ENCODE results near the gene BEX1.
"Not testable (repeated sequence)": the region's sequence is repeated elsewhere in the genome, so short reads cannot be mapped to it uniquely, and the experiment has no call there.

The BEX1 gene

DNA sequence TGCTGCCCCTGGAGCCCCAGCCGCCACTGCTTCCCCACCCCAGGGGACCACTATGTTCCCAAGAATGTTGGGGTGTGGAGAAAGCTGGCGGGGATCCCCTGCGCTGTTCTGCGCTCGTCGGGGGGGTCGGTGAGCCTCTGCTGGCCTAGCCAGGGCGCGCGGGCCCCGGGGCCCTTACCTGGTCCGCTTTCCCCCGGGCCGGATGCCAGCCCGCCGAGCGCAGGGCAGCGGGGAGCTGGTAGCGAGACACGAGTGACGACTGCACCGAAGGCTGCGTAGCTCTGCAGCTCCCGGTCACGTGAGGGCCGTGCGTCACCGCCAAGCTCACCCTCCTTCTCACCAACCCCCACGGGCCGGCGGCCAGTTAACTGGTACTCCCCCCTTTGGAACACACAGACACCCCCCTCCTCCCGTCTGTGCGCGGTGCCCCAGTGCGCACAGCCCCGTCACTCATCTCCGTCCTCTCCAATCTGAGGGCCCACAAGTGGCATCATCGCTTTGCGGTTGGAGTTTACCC, at the start of gene BEX1:
Gene BEX1 (minus strand): TSS at position 254 of the 517 bp plus-strand sequence. CDS start 897 bp downstream, outside the sequence.
- Mint-ChIP-seq H3K27me3 (peaks cover 9% of the 10 kb centered on the region), H3K27ac (no peak within 1 kb of the TSS), H3K4me3 (peak within 1 kb of the TSS; percentile 58), H3K9me3 (ENCODE audit: low read depth) (no peaks in the 10 kb centered on the region), H3K36me3 (no peaks in the 10 kb centered on the region), H3K4me1 (ENCODE audit: low read depth) (peaks cover 2% of the 10 kb centered on the region)

DNA sequence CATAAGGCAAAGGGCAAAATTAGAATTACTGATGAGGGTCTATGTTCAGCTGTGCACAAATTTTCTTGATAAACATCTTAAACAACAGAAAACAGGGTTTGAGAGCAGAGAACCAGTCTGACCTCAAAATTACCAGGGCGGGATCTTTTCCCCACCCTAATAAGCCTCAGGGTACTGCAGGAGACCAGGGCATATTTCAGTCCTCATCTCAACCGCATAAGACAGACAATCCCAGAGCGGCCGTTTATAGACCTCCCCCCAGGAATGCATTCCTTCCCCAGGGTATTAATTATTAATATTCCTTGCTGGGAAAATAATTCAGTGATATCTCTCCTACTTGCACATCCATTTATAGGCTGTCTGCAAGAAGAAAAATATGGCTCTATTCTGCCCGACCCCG, 45.5 kb upstream of the BEX1 start:
- H3K4me3 Mint-ChIP-seq; H3K27me3 Mint-ChIP-seq; H3K27ac Mint-ChIP-seq; H3K4me1 Mint-ChIP-seq (ENCODE audit: low read depth); H3K9me3 Mint-ChIP-seq (ENCODE audit: low read depth); H3K36me3 Mint-ChIP-seq: not testable (repeated sequence)

DNA sequence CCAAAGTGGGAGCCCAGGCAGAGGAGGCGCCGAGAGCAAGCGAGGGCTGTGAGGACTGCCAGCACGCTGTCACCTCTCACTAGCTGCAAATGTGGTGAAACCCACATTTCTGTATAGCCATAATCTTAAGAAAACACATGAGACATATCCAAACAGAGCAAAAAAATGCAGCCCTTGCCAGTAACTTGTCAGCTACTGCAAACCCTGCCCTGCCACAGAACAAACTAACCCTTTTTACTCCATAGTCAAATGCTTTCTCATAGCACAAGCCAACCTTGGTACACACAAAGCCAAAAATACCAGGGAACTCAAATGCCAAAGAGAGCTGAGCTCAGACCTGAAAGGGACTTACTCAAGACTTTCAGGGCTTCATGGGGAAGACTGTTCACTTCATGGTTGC, 43.9 kb upstream of the BEX1 start:
- no peak overlapping the region for H3K4me3 Mint-ChIP-seq
- H3K4me1 Mint-ChIP-seq (ENCODE audit: low read depth), result no peaks in the 10 kb centered on the region
- H3K27me3 Mint-ChIP-seq, result no peaks in the 10 kb centered on the region
- no peak overlapping the region for H3K27ac Mint-ChIP-seq
- no peaks in the 10 kb centered on the region for H3K36me3 Mint-ChIP-seq
- no peaks in the 10 kb centered on the region for H3K9me3 Mint-ChIP-seq (ENCODE audit: low read depth)

DNA sequence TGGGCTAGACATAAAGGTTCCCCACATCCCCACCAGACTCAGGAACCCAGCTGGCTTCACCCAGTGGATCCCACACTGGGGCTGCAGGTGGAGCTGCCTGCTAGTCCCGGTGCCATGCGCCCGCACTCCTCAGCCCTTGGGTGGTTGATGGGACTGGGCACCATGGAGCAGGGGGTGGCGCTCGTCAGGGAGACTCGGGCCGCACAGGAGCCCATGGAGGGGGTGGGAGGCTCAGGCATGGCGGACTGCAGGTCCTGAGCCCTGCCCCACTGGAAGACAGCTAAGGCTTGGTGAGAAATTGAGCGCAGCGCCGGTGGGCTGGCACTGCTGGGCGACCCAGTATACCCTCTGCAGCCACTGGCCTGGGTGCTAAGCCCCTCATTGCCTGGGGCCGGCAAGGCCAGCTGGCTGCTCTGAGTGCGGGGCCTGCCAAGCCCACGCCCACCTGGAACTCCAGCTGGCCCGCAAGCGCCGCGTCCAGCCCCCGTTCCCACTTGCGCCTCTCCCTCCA, 43.3 kb upstream of the BEX1 start:
- H3K4me3 Mint-ChIP-seq; H3K9me3 Mint-ChIP-seq (ENCODE audit: low read depth); H3K36me3 Mint-ChIP-seq; H3K27ac Mint-ChIP-seq; H3K27me3 Mint-ChIP-seq; H3K4me1 Mint-ChIP-seq (ENCODE audit: low read depth): not testable (repeated sequence)

DNA sequence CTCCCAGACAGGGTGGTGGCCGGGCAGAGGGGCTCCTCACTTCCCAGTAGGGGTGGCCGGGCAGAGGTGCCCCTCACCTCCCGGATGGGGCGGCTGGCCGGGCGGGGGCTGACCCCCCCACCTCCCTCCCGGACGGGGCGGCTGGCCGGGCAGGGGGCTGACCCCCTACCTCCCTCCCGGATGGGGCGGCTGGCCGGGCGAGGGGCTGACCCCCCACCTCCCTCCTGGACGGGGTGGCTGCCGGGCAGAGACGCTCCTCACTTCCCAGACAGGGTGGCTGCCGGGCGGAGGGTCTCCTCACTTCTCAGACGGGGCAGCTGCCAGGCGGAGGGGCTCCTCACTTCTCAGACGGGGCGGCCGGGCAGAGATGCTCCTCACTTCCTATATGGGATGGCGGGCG, 40.4 kb upstream of the BEX1 start:
- not testable (repeated sequence) for H3K27me3 Mint-ChIP-seq; H3K9me3 Mint-ChIP-seq (ENCODE audit: low read depth); H3K36me3 Mint-ChIP-seq; H3K27ac Mint-ChIP-seq; H3K4me3 Mint-ChIP-seq; H3K4me1 Mint-ChIP-seq (ENCODE audit: low read depth)

DNA sequence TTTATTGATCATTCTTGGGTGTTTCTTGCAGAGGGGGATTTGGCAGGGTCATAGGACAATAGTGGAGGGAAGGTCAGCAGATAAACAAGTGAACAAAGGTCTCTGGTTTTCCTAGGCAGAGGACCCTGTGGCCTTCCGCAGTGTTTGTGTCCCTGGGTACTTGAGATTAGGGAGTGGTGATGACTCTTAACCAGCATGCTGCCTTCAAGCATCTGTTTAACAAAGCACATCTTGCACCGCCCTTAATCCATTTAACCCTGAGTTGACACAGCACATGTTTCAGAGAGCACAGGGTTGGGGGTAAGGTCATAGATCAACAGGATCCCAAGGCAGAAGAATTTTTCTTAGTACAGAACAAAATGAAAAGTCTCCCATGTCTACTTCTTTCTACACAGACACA, 39.9 kb upstream of the BEX1 start:
- H3K4me3 Mint-ChIP-seq; H3K27me3 Mint-ChIP-seq; H3K9me3 Mint-ChIP-seq (ENCODE audit: low read depth); H3K36me3 Mint-ChIP-seq; H3K4me1 Mint-ChIP-seq (ENCODE audit: low read depth); H3K27ac Mint-ChIP-seq: not testable (repeated sequence)

DNA sequence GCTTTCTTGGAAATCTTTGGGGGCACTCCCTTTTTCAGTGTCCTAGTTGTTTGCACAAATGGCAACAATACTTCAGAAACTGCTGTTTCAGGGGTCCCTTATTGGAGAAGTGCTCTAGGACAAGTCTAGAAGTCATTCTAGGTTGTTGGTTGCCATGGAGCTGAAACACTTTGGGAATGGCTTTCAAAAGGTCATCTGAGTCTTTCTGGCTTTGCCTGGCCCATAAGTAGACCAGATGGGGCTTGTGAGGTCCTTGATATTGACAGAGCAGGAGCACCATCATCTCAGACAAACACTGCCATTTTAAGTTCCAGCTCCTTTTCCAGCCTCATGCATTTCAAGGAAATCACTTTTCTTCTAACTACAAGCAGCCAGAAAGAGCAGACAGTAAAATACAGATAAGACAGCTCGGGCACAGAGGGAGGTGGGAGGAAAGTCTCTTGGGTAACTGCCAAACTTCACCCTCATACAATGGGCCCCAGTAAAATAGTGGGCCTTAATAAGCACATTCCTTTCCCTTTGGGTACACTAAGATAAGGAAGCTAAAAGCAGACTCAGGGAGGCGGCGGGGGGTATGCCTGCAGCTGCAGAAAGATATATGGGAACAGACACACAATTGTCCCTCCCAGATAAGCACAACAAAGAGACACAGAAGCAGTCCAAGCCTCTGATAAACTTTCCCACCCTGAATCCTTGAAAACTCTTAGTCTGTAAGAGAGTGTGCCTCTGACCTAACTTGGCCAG, 37.5 kb upstream of the BEX1 start:
- no peaks in the 10 kb centered on the region for H3K4me1 Mint-ChIP-seq (ENCODE audit: low read depth)
- H3K27ac Mint-ChIP-seq, result no peak overlapping the region
- H3K9me3 Mint-ChIP-seq (ENCODE audit: low read depth), result no peaks in the 10 kb centered on the region
- no peak overlapping the region for H3K4me3 Mint-ChIP-seq
- no peaks in the 10 kb centered on the region for H3K36me3 Mint-ChIP-seq
- H3K27me3 Mint-ChIP-seq, result no peaks in the 10 kb centered on the region

DNA sequence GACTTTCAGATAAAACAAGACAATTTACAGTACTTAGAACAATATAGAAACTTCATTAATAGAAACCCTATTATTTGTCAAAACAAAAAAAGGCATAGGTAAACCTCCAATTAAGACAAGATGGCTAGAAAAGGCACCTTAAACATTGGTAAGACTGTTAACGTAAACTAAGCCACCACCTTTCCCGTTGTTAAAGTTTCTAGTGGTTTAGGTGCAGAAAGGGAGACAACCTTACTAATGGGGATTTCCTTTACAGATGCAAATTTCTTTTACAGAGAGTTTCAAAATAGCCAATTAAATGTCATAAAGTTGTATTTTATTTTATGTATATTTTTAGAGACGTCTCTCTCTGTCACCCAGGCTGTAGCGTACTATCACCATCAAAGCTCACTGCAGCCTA, 36.5 kb upstream of the BEX1 start:
- H3K4me1 Mint-ChIP-seq (ENCODE audit: low read depth), result no peaks in the 10 kb centered on the region
- no peaks in the 10 kb centered on the region for H3K36me3 Mint-ChIP-seq
- H3K27me3 Mint-ChIP-seq, result no peaks in the 10 kb centered on the region
- no peak overlapping the region for H3K4me3 Mint-ChIP-seq
- H3K9me3 Mint-ChIP-seq (ENCODE audit: low read depth), result no peaks in the 10 kb centered on the region
- no peak overlapping the region for H3K27ac Mint-ChIP-seq

DNA sequence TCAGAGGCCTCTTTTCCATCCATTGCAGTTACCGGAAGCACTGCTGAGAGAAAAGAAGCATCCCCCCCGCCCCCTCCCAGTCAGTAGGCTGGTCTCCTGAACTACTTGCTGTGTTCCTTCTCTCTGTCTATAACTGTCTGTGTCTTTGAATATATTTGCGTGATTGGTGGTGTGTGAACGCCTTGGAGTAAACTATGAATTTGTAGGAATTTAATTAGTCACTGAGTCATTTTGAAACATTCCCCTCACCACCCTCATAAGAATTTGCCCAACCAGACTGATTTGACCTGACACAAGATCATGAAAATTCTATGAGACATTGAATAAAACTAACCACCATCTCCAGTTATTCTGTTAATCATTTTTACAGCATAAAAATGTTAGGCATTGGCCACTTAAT, 35.7 kb upstream of the BEX1 start:
- Mint-ChIP-seq H3K4me3 (no peak overlapping the region), H3K27ac (no peak overlapping the region), H3K4me1 (ENCODE audit: low read depth) (no peaks in the 10 kb centered on the region), H3K27me3 (no peaks in the 10 kb centered on the region), H3K9me3 (ENCODE audit: low read depth) (no peaks in the 10 kb centered on the region), H3K36me3 (no peaks in the 10 kb centered on the region)

DNA sequence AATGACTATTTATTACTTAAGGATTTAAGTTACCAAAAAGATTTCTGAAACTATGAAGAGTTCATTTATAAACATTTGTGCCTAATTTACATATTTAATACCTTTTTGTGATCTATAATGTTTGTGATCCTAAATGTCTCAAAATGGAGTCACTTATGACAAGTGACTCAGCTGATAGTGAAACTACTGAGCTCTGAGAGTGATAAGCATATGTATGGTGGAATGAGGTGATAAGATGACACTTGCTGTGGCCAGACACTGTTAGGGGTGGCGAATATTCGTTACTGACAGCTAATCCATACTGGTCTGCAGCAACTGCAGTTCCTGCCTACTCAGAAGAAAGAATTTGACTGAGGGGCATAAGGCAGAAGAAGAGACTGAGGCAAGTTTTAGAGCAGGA, 34.5 kb upstream of the BEX1 start:
- Mint-ChIP-seq H3K4me1 (ENCODE audit: low read depth) (no peaks in the 10 kb centered on the region), H3K27me3 (no peaks in the 10 kb centered on the region), H3K27ac (no peak overlapping the region), H3K9me3 (ENCODE audit: low read depth) (no peaks in the 10 kb centered on the region), H3K4me3 (no peak overlapping the region), H3K36me3 (no peaks in the 10 kb centered on the region)

DNA sequence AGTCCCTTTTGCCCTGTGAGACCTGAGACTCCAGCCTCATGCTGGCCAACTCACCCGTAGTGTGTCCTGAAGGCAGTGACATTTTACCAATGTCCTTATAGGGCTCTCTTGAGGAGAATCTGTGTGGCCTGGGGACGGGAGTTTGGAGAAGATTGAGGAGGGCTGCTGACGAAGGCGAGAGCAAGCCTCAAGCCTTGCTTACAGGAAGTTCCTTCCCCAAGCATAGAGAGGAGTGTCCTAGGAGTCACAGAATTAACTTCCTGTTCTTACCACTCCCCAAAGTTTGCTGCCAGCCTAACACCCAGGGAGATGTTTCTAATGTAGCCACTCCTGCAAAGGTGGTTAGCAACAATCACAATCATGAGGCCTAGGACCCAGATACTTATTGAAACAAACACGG, 29.0 kb upstream of the BEX1 start, which contains the start of gene NXF3:
Gene NXF3 (minus strand): TSS at position 202 of the 400 bp plus-strand sequence. CDS start 120 bp downstream, at position 82.
- Mint-ChIP-seq H3K27ac (no peak within 1 kb of the TSS), H3K4me3 (no peak within 1 kb of the TSS), H3K9me3 (ENCODE audit: low read depth) (no peaks in the 10 kb centered on the region)

DNA sequence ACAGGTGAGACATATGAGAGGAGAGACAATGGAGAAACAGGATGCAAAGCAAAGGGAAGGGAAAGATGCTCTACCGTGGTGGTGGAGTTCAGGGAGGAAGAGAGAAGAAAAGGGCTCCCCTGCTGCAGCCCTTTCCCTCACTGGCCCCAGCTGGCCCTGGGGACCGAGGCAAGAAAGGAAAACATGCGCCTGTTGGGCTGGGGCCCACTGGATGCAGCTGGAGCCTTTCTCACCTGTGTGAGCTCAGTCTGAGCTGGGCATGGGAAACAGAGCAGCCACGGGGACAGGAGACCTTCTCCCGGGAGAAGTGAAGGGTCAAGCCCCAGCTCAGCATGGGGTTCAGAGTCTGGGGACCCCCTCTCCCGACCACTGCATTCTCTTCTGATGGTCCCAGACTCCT, 17.1 kb upstream of the BEX1 start:
- no peak overlapping the region for H3K27ac Mint-ChIP-seq
- no peaks in the 10 kb centered on the region for H3K4me1 Mint-ChIP-seq (ENCODE audit: low read depth)
- no peaks in the 10 kb centered on the region for H3K36me3 Mint-ChIP-seq
- no peak overlapping the region for H3K4me3 Mint-ChIP-seq
- peaks cover 4% of the 10 kb centered on the region for H3K27me3 Mint-ChIP-seq
- H3K9me3 Mint-ChIP-seq (ENCODE audit: low read depth), result no peaks in the 10 kb centered on the region

More for the DNA sequence above, 29.0 kb upstream of the BEX1 start, which contains the start of gene NXF3:
- no peaks in the 10 kb centered on the region for H3K36me3 Mint-ChIP-seq
- no peaks in the 10 kb centered on the region for H3K4me1 Mint-ChIP-seq (ENCODE audit: low read depth)
- H3K27me3 Mint-ChIP-seq, result no peaks in the 10 kb centered on the region

DNA sequence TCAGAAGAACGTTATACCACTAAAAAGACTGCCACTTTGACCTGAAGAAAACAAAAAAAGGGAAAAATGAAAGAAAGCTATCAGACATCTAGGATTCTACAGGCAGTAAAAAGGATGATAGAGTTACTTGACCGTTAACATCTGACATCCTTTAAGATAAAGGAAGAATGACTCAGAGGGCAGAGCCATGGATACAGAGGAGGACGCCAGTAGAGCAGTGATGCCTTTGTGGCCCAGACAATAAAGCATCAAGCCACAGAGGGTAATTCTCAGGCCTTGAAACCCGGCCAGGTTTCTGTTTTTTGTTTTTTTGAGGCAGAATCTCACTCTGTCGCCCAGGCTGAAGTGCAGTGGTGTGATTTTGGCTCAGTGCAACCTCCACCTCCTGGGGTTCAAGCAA, 9.5 kb upstream of the BEX1 start:
- no peaks in the 10 kb centered on the region for H3K36me3 Mint-ChIP-seq
- H3K4me1 Mint-ChIP-seq (ENCODE audit: low read depth), result no peaks in the 10 kb centered on the region

DNA sequence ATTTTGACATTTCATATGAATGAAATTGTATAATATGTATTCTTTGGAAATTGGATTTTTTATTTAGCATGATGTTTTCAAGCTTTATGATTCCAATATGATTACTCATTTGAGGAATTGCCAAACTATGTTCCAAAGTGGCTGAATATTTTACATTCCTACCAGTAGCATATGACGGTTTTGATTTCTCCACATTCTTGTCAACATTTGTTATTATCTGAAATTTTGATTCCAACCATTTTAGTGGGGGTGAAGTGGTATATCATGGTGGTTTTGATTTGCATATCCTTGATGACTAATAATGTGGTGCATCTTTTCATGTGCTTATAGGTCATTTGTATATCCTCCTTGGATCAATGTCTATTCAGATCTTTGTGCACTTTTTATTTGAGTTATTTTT, 2.6 kb upstream of the BEX1 start:
- Mint-ChIP-seq H3K9me3 (ENCODE audit: low read depth) (no peaks in the 10 kb centered on the region), H3K4me3 (no peak overlapping the region), H3K27me3 (peaks cover 11% of the 10 kb centered on the region), H3K36me3 (no peaks in the 10 kb centered on the region), H3K4me1 (ENCODE audit: low read depth) (peaks cover 2% of the 10 kb centered on the region), H3K27ac (no peak overlapping the region)

More for the DNA sequence above, 9.5 kb upstream of the BEX1 start:
- H3K4me3 Mint-ChIP-seq, result no peak overlapping the region
- H3K9me3 Mint-ChIP-seq (ENCODE audit: low read depth), result no peaks in the 10 kb centered on the region
- H3K27ac Mint-ChIP-seq, result no peak overlapping the region
- peaks cover 2% of the 10 kb centered on the region for H3K27me3 Mint-ChIP-seq

DNA sequence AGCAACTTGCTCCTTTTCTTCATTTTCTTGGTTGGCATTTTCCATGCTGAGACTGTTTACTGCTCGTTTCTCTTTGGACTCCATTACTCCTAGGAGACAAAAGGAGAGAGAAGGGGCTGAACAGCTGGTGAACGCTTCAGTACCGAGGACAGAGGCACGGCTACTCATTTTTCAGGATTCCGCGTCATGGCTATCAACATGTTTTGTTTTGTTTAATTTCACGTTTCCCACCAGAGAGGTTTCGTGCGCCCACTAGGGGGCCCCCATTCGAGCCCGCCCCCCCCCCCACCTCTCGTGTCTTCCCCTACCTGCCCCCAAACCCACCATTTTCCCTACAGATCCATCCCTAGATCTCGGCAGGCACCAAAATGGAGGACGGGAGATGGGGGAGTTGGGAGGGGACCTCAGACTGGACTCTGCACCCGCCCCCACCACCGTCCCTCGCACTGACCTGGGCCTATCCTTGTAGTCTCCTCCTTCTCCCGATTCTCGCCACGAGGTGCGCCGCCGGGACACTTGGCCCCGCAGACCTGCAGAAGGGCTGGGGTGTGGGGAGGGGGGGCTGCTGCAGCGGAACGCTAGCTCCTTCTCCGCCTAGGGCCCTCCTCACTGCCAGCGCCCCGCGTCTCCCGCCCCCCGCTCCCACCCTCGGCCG, 653 bp downstream of the BEX1 start:
- H3K9me3 Mint-ChIP-seq (ENCODE audit: low read depth), result no peaks in the 10 kb centered on the region
- H3K27me3 Mint-ChIP-seq, result peaks cover 9% of the 10 kb centered on the region
- H3K4me1 Mint-ChIP-seq (ENCODE audit: low read depth), result peaks cover 2% of the 10 kb centered on the region
- H3K36me3 Mint-ChIP-seq, result no peaks in the 10 kb centered on the region
- H3K27ac Mint-ChIP-seq, result no peak overlapping the region
- H3K4me3 Mint-ChIP-seq, result peak overlapping the region; percentile 58
